Central memory CD8-positive, alpha-beta T cell (primary cell): Measurements from ENCODE around the gene SLC35E1.

Experiments
- ATAC-seq: fragments of 150-1000 bp; cut with Tn5 transposase; replicated peaks from 2 replicates; pipeline ENCODE4 v1.10.0; 2022; ENCODE audit warnings: mild to moderate bottlenecking, moderate FRiP score, moderate number of reproducible peaks; ENCODE audit not compliant: poor library complexity, severe bottlenecking; ENCODE audit errors: extremely low read depth
- DNase-seq, 2 donors: peaks; one replicate each; pipeline ENCODE4 v3.0.0; 2021; ENCODE audit warnings: low spot score in 2 of 2
- H3K27ac Mint-ChIP-seq: one replicate; pipeline ENCODE4 v1.8.0; 2022; ENCODE audit warnings: low read depth, mild to moderate bottlenecking, moderate library complexity, mixed read lengths
- H3K27me3 Mint-ChIP-seq: one replicate; pipeline ENCODE4 v1.8.0; 2022; ENCODE audit warnings: mixed read lengths
- H3K36me3 Mint-ChIP-seq: one replicate; pipeline ENCODE4 v1.8.0; 2022; ENCODE audit warnings: mild to moderate bottlenecking, moderate library complexity, mixed read lengths; ENCODE audit not compliant: insufficient read depth
- H3K4me1 Mint-ChIP-seq: one replicate; pipeline ENCODE4 v1.8.0; 2022; ENCODE audit warnings: mixed read lengths
- H3K4me3 Mint-ChIP-seq: one replicate; pipeline ENCODE4 v1.8.0; 2022; ENCODE audit warnings: mild to moderate bottlenecking, moderate library complexity, mixed read lengths
- H3K9me3 Mint-ChIP-seq: one replicate; pipeline ENCODE4 v1.8.0; 2022; ENCODE audit warnings: mixed read lengths

SLC35E1 gene

DNA sequence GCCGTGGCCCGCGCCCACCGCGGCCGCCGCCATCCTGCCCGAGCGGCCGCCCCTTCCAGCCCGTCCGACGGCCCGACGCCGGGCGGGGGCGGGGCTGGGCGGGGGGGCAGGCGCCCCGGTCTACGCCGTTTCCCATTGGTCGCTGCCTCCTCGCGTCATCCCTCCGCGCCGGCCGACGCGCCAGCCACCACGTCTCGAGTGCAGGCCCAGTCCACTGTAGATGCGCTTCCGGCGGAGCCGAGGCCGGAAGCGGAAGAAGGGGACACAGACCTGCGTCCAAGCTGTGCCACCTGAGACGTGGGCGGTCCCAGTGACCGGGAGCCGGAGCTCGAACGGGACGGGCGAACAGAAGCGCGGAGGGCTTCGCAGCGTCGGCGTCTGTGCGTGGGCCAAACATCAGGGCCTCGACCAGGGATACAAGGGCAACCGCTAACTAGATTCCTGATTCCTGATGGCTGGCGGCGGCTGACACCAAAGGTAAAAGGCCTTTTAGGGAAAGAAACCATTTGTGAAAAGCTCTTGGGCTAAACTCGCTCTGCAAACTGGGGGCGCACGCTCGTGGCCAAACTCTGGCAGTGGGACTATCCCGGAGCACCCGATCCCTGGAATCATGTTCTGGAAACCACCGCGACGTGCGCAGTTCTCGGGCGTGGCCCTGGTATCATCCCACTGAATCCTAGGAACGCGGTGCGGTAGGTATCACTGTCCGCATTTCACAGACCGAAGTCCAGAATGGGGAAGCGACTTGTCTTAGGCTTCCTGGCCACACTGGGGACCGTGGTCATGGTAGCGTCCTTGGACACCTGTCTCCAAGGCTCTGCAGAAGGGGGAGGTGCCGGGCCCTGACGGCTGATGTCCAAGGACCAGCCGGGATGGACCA lies at the start of gene SLC35E1:
Gene SLC35E1 (minus strand): TSS at position 84 of the 880 bp plus-strand sequence. CDS start 51 bp downstream, at position 33.
- Mint-ChIP-seq H3K9me3 (no peaks in the 10 kb centered on the region), H3K27ac (peak within 1 kb of the TSS; percentile 98), H3K4me3 (peak within 1 kb of the TSS; percentile 92), H3K27me3 (no peaks in the 10 kb centered on the region), H3K4me1 (peaks cover 37% of the 10 kb centered on the region), H3K36me3 (peaks cover 47% of the 10 kb centered on the region)
- ATAC-seq = peak; percentile 91
- DNase-seq = peak; percentile 75 to 85

DNA sequence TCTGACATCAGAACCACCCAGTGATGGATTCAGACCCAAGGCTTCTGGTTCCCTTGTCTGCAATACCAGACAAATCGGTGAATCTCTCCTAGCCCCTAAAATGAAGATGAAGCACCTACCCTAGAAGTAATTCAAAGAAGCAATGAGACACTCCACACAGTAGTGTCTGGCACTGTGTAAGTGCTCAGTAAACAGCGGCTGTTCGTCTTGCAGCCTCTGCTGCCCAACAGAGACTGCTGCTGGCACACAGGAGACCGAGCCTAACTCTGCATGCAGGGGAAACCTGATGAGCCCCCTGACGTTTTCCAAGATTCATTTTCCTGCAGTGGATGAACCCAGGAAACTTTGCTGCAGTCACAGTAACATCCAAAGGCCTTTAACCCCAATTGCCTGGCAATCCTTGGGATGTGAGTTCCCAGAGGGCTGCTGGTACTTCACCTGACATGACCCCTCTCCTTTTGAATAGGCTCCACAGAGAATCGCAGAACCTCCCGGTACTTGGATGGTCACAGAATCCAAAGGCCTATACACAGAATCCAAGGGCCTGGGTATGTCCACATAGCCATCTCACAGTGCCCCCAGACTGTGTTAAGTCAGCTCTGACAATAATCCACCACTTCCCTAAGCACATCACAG lies 49.1 kb upstream of the SLC35E1 start:
- ATAC-seq = no peak
- Mint-ChIP-seq H3K4me3 (no peak overlapping the region), H3K36me3 (peaks cover 27% of the 10 kb centered on the region), H3K4me1 (peaks cover 77% of the 10 kb centered on the region), H3K27me3 (no peaks in the 10 kb centered on the region), H3K9me3 (no peaks in the 10 kb centered on the region), H3K27ac (no peak overlapping the region)
- no peak for DNase-seq

DNA sequence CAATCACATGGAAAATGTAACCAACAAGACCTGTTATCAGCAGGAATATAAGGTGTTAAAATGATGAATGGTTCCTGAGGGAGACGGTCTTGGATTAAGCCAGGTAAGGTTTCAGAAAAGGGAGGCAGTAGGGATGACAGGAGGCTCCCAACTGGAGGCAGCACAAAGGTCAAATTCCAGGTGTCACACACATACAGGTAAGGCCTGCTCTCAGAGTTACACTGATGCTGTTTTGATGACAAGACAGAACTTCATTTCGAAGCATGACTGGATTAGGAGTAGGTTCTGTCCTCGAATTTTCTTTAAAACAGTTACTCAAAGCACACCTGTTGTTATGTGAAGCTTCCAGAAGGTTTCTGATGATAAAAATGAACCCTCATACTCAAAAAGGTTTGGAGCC lies 48.4 kb upstream of the SLC35E1 start:
- Mint-ChIP-seq H3K27ac (no peak overlapping the region), H3K27me3 (no peaks in the 10 kb centered on the region), H3K4me1 (peaks cover 77% of the 10 kb centered on the region), H3K4me3 (no peak overlapping the region), H3K36me3 (peaks cover 27% of the 10 kb centered on the region), H3K9me3 (no peaks in the 10 kb centered on the region)
- no peak for DNase-seq
- no peak for ATAC-seq

DNA sequence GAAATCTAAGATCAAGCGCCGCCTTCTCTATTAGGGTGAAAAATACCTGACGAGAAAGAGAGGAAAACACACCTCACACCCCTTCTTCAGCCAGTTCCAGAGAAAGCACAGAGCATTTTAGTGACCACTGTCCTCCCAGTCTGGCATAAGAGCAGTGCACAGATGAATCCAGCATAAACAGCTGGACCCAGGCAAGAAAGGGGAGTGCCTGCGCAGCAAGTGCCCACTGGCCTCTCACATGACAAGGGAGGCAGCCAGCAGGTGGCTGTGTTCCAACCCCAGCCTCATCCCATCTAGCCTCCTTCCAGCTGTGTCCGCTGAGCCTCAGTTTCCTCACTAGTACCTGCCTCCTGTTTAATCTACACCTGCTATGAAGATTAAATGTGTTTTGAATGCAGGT lies 47.8 kb upstream of the SLC35E1 start:
- Mint-ChIP-seq H3K4me3 (peak overlapping the region; percentile 25), H3K4me1 (peaks cover 77% of the 10 kb centered on the region), H3K27me3 (no peaks in the 10 kb centered on the region)

DNA sequence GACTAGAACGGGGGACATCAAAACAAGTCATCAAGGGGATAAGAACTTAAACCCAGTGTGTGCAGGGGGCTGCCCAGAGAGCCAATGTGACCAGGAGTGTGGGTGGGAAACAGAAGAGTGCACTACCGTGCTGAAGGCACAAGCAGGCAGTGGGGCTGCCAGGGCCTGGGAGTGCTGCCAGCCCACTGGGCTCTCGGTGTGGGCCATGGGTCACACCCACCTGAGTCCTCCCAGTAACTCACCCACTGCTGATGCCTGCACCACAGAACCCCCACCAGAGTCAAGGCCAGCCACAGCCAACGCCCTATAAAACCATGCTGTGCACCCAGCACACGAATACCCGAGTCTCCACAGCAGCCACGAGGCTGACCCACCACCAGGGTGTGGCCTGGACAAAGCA lies 47.2 kb upstream of the SLC35E1 start:
- no peaks in the 10 kb centered on the region for H3K9me3 Mint-ChIP-seq
- peaks cover 23% of the 10 kb centered on the region for H3K36me3 Mint-ChIP-seq
- H3K4me1 Mint-ChIP-seq = peaks cover 80% of the 10 kb centered on the region
- no peak for DNase-seq
- peak overlapping the region; percentile 25 for H3K4me3 Mint-ChIP-seq
- H3K27me3 Mint-ChIP-seq = no peaks in the 10 kb centered on the region
- H3K27ac Mint-ChIP-seq = no peak overlapping the region
- no peak for ATAC-seq

More for the DNA sequence above, 47.8 kb upstream of the SLC35E1 start:
- Mint-ChIP-seq H3K9me3 (no peaks in the 10 kb centered on the region), H3K36me3 (peaks cover 23% of the 10 kb centered on the region), H3K27ac (no peak overlapping the region)
- no peak for DNase-seq
- ATAC-seq = no peak

DNA sequence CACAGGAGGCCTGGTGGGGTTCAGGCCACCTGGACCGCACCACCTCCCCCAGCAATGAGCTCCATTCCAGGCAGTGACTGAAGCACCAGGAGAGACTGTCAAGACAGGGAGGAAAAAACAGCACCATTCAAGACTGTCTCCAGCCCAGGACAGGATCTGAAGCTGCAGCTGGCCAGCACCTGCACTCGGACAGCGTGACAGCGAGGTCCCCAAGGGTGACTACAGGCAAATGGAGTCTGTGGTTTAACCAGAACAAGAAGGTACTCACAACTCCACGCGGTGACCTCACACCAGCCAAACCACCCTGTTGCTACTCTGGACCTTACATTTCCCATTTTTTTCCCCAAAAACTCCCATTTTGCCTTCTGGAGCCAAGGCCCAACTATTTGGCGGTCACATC lies 46.0 kb upstream of the SLC35E1 start:
- no peaks in the 10 kb centered on the region for H3K9me3 Mint-ChIP-seq
- DNase-seq (no peak), ATAC-seq (no peak)
- no peaks in the 10 kb centered on the region for H3K27me3 Mint-ChIP-seq
- H3K4me3 Mint-ChIP-seq = no peak overlapping the region
- H3K36me3 Mint-ChIP-seq = peaks cover 19% of the 10 kb centered on the region
- no peak overlapping the region for H3K27ac Mint-ChIP-seq
- peaks cover 75% of the 10 kb centered on the region for H3K4me1 Mint-ChIP-seq

DNA sequence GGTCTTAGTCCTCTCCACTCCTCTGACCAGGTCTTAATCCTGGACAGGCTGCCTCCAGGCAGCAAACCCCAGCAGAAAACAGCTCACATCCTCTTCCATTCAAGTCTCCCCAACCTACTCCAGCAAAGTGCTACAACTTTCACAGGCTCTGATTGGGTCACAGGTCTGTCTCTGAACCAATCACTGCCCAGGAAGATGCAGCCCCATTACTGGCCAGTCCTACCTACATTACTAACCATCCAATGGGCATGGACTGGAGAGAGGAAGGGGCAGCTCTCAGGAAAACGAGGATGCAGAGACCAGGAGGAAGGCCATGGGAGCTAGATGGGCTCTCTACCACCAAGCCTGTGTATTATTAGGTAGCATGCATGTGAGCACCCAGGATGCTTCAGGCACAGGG lies 43.6 kb upstream of the SLC35E1 start:
- H3K27ac Mint-ChIP-seq = peak overlapping the region; percentile 26

DNA sequence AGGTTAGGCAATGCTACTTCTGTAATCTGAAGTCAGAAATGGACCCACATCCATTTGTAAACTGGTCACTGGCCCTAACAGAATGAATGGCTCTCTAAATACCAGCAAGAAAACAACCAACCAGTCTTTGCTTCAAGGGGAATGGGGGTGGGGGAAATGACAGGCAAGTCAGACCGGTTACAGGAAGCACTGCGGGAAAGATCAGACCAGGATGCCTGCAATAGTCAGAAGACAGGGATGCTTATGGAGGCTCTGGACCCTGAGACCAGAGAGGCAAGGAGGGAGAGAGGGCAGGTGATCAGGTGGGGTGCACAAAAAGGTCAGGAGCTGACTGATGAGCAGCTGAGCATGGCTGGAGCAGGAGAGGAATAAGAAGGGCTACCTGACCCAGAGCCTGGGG lies 42.7 kb upstream of the SLC35E1 start:
- peaks cover 82% of the 10 kb centered on the region for H3K4me1 Mint-ChIP-seq
- H3K27ac Mint-ChIP-seq = peak overlapping the region; percentile 26
- peak overlapping the region; percentile 2 for H3K4me3 Mint-ChIP-seq
- H3K27me3 Mint-ChIP-seq = no peaks in the 10 kb centered on the region
- DNase-seq (no peak), ATAC-seq (no peak)
- peaks cover 15% of the 10 kb centered on the region for H3K36me3 Mint-ChIP-seq
- H3K9me3 Mint-ChIP-seq = no peaks in the 10 kb centered on the region

More for the DNA sequence above, 43.6 kb upstream of the SLC35E1 start:
- Mint-ChIP-seq H3K4me1 (peaks cover 84% of the 10 kb centered on the region), H3K4me3 (no peak overlapping the region), H3K36me3 (peaks cover 15% of the 10 kb centered on the region), H3K9me3 (no peaks in the 10 kb centered on the region), H3K27me3 (no peaks in the 10 kb centered on the region)
- no peak for DNase-seq
- ATAC-seq = no peak

DNA sequence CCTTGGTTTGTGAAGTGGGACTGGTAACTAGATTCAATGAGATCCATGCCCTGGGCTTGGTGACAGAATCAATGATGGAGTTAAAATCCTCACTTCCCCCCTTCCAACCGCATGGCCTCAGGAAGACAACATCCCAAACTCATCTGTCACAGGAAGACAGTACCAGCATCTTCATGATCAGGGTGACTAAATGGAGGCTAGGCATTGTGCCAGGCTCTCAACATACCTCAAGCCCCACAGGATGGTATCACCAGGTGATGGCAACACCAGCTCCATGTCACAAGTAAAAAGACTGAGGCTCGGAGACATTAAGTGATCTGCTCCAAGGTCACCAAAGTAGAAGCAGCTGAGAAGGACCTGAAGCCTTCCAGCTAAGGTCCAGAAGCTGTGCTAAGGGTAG lies 41.6 kb upstream of the SLC35E1 start:
- Mint-ChIP-seq H3K27ac (no peak overlapping the region), H3K4me1 (peaks cover 72% of the 10 kb centered on the region), H3K27me3 (no peaks in the 10 kb centered on the region), H3K9me3 (no peaks in the 10 kb centered on the region), H3K36me3 (peaks cover 10% of the 10 kb centered on the region), H3K4me3 (no peak overlapping the region)
- DNase-seq (no peak), ATAC-seq (no peak)

DNA sequence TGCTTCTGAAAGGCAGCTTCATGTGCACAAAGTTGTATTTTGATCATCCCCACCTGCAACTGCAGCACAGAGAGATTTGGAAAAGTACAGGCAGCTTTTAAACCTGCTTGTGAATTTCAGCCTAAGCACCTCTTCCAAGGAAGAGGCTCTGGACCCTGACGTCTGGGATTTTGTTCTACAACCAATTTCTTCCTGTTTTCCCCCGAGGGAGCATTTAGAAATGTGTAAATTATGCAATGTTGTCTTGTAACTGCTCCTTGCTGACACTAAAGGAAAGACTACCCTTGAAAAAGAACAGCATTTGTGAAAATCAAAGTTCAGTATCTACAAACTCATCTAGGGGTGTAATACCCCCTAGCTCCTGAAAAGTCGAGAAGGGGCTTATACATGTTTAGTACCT lies 40.4 kb upstream of the SLC35E1 start:
- no peak overlapping the region for H3K4me3 Mint-ChIP-seq

DNA sequence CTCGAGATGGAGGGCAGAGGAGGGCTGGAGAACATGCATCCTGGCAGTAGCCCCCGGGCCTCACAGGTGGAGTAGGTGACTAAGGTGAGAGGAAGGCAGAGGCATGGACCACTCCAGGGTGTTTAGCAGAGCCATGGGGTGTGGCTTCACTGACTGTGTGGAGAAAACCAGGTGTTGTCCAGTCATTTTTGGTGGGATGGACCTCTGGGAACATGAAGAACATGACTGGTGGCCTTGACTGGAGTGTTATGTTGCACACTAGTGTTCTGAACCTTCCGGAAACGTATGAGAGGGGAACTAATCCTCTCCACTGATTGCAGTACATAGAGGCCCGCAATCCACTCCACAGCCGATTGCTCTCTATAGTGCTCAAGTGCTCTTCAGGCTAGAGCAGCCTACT lies 38.9 kb upstream of the SLC35E1 start:
- Mint-ChIP-seq H3K27me3 (no peaks in the 10 kb centered on the region), H3K4me1 (peaks cover 55% of the 10 kb centered on the region)

More for the DNA sequence above, 40.4 kb upstream of the SLC35E1 start:
- H3K27ac Mint-ChIP-seq = no peak overlapping the region
- peaks cover 71% of the 10 kb centered on the region for H3K4me1 Mint-ChIP-seq
- no peaks in the 10 kb centered on the region for H3K27me3 Mint-ChIP-seq
- H3K36me3 Mint-ChIP-seq = peaks cover 7% of the 10 kb centered on the region
- DNase-seq (no peak), ATAC-seq (no peak)
- no peaks in the 10 kb centered on the region for H3K9me3 Mint-ChIP-seq

DNA sequence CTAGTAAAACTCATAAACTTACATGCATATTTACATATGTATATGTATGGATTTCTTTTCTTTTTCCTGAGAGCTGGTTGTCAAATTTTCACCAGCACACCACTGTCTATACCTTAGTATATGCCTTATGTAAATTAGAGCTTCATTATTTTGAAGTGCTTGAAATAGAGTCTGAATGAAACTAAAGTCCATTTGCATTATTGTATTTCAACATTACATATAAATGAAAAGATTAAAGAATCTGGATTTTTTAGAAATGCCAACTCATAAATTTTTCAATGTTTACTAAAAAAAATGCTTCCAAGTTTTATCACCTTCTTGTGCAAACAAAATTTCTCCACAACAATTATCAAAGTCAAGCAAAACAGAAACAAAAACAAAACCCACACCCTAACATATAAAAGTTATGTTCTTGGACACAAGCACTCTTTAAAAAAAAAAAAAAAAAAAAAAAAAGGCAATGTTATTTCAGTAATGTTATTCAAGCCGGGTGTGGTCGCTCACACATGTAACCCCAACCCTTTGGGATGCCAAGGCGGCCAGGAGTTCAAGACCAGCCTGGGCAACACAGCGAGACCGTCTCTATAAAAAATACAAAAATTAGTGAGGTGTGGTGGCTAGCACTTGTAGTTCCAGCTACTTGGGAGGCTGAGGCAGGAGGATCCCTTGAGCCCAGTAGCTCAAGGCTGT lies 37.4 kb upstream of the SLC35E1 start:
- H3K36me3 Mint-ChIP-seq = peaks cover 10% of the 10 kb centered on the region
- DNase-seq (no peak), ATAC-seq (no peak)
- H3K4me3 Mint-ChIP-seq = no peak overlapping the region
- H3K27ac Mint-ChIP-seq = no peak overlapping the region
- H3K27me3 Mint-ChIP-seq = no peaks in the 10 kb centered on the region
- H3K4me1 Mint-ChIP-seq = peaks cover 55% of the 10 kb centered on the region
- no peaks in the 10 kb centered on the region for H3K9me3 Mint-ChIP-seq

More for the DNA sequence above, 38.9 kb upstream of the SLC35E1 start:
- DNase-seq = no peak
- no peak overlapping the region for H3K27ac Mint-ChIP-seq
- ATAC-seq = no peak
- no peak overlapping the region for H3K4me3 Mint-ChIP-seq
- H3K9me3 Mint-ChIP-seq = no peaks in the 10 kb centered on the region
- H3K36me3 Mint-ChIP-seq = peaks cover 5% of the 10 kb centered on the region
